WTC11 (cell line): ENCODE results near the gene CRB2. TPM values are rescaled to one million over a fixed set of nuclear protein-coding genes. Genes with fewer than 3 reads are reported as not detected.

ENCODE experiments used
- ATAC-seq: fragments of 200-7000 bp; cut with Tn5 transposase; 2 replicates; pipeline ENCODE4 v1.10.0; 2021; ENCODE audit warnings: mild to moderate bottlenecking, moderate library complexity
- CTCF ChIA-PET: fragments of 300-600 bp; sonication (Branson Sonifier 250); formaldehyde crosslinking; loops from one replicate; lab custom pipeline; 2021; ENCODE audit warnings: antibody characterized with exemption; lab: Charles Lee
- POLR2A ChIA-PET: fragments of 350-600 bp; sonication (Branson Sonifier 250); formaldehyde crosslinking; loops from one replicate; lab custom pipeline; 2021; ENCODE audit warnings: antibody characterized with exemption; lab: Charles Lee
- DNase-seq: peaks from one replicate; pipeline ENCODE4 v3.0.0; 2021; ENCODE audit warnings: low spot score
- H3K27ac Mint-ChIP-seq: 2 replicates; pipeline ENCODE4 v1.8.0; 2021; ENCODE audit warnings: mixed read lengths
- H3K27me3 Mint-ChIP-seq: 2 replicates; pipeline ENCODE4 v1.8.0; 2021; ENCODE audit warnings: low read depth, mild to moderate bottlenecking, moderate library complexity, mixed read lengths
- H3K36me3 Mint-ChIP-seq: 2 replicates; pipeline ENCODE4 v1.8.0; 2021; ENCODE audit warnings: mixed read lengths
- H3K4me1 Mint-ChIP-seq: 2 replicates; pipeline ENCODE4 v1.8.0; 2022; ENCODE audit warnings: mixed read lengths
- H3K4me3 Mint-ChIP-seq: 2 replicates; pipeline ENCODE4 v1.8.0; 2021; ENCODE audit warnings: mild to moderate bottlenecking, moderate library complexity, mixed read lengths
- H3K9me3 Mint-ChIP-seq: 2 replicates; pipeline ENCODE4 v1.8.0; 2021; ENCODE audit warnings: mixed read lengths
- CREB1 ChIP-seq: sonication (generic); formaldehyde crosslinking; IDR thresholded peaks from 2 replicates; pipeline ENCODE4 v1.8.0; 2023; ENCODE audit warnings: mild to moderate bottlenecking, missing genetic modification reagents
- CREM ChIP-seq: sonication (generic); formaldehyde crosslinking; IDR thresholded peaks from 2 replicates; pipeline ENCODE4 v1.8.1; 2022; ENCODE audit warnings: mild to moderate bottlenecking, missing genetic modification reagents, moderate library complexity
- ETV6 ChIP-seq: sonication (generic); formaldehyde crosslinking; IDR thresholded peaks from 2 replicates; pipeline ENCODE4 v1.8.1; 2022; ENCODE audit warnings: mild to moderate bottlenecking, missing genetic modification reagents
- GRHL2 ChIP-seq: fragments of 250-450 bp; sonication (Bioruptor Pico); IDR thresholded peaks from 2 replicates; pipeline ENCODE4 v1.8.0; 2022; ENCODE audit warnings: mild to moderate bottlenecking, moderate library complexity; ENCODE audit not compliant: insufficient replicate concordance, severe bottlenecking
- MLX ChIP-seq: sonication (generic); formaldehyde crosslinking; IDR thresholded peaks from 2 replicates; pipeline ENCODE4 v1.8.1; 2023; ENCODE audit warnings: mild to moderate bottlenecking, missing genetic modification reagents, moderate library complexity
- MXD4 ChIP-seq: fragments of 250-450 bp; sonication (Bioruptor Pico); IDR thresholded peaks from 2 replicates; pipeline ENCODE4 v1.8.0; 2021; ENCODE audit warnings: mild to moderate bottlenecking, moderate library complexity, borderline replicate concordance
- NFE2L1 ChIP-seq: sonication (generic); formaldehyde crosslinking; IDR thresholded peaks from 2 replicates; pipeline ENCODE4 v1.8.1; 2023; ENCODE audit warnings: missing genetic modification reagents
- NR1H2 ChIP-seq: sonication (generic); formaldehyde crosslinking; IDR thresholded peaks from 2 replicates; pipeline ENCODE4 v1.9.0; 2021; ENCODE audit warnings: mild to moderate bottlenecking, moderate library complexity, missing genetic modification reagents
- NR2C2 ChIP-seq: sonication (generic); formaldehyde crosslinking; IDR thresholded peaks from 2 replicates; pipeline ENCODE4 v1.8.0; 2022; ENCODE audit warnings: mild to moderate bottlenecking, missing genetic modification reagents
- PRRX2 ChIP-seq: fragments of 250-450 bp; sonication (Bioruptor Pico); IDR thresholded peaks from 2 replicates; pipeline ENCODE4 v1.8.0; 2021; ENCODE audit warnings: mild to moderate bottlenecking
- STAT6 ChIP-seq: sonication (generic); formaldehyde crosslinking; conservative IDR thresholded peaks from 2 replicates; pipeline ENCODE4 v1.8.1; 2023; ENCODE audit warnings: mild to moderate bottlenecking, low read depth, missing genetic modification reagents, moderate library complexity
- TEAD1 ChIP-seq: sonication (generic); formaldehyde crosslinking; IDR thresholded peaks from 2 replicates; pipeline ENCODE4 v1.8.0; 2022; ENCODE audit warnings: mild to moderate bottlenecking, missing genetic modification reagents
- ZNF512 ChIP-seq: sonication (generic); formaldehyde crosslinking; IDR thresholded peaks from 2 replicates; pipeline ENCODE4 v1.8.1; 2022; ENCODE audit warnings: missing genetic modification reagents, borderline replicate concordance
- ZNF532 ChIP-seq: fragments of 250-450 bp; sonication (Bioruptor Pico); IDR thresholded peaks from 2 replicates; pipeline ENCODE4 v1.9.0; 2021; ENCODE audit warnings: mild to moderate bottlenecking, borderline replicate concordance
- total RNA-seq: library from RNA; stranded (reverse); gene quantifications from 3 replicates; pipeline ENCODE4 v1.2.3, GENCODE V29; 2021
- TF ChIP-seq, protein P1 (sequence below): sonication (generic); formaldehyde crosslinking; IDR thresholded peaks from 2 replicates; pipeline ENCODE4 v1.8.1; 2023; ENCODE audit warnings: mild to moderate bottlenecking, moderate library complexity, missing genetic modification reagents

CRB2 gene
- total RNA-seq, 1 experiment from 2014 or later: 3.5 TPM

GRCh38 chr9:123345567-123345955 is 10.4 kb upstream of the CRB2 start:
- H3K4me1 Mint-ChIP-seq: peaks cover 3% of the 10 kb centered on the region; the same call in 1 of the 2 replicates
- H3K4me3 Mint-ChIP-seq: no peak overlapping the region
- CTCF ChIA-PET: interaction anchor here (0.6 to 1.6 kb wide), 2 partner anchors 190 to 253 kb away, joined by 3 to 4 read pairs; no protein-coding TSS in a partner anchor
- peak overlapping the region; percentile 50; the same call in 1 of the 2 replicates for H3K27ac Mint-ChIP-seq
- POLR2A ChIA-PET: no interaction called here
- H3K36me3 Mint-ChIP-seq: no peaks in the 10 kb centered on the region
- no peaks in the 10 kb centered on the region for H3K27me3 Mint-ChIP-seq
- no peak for TF ChIP-seq CREB1 (CRISPR knock-in tag)
- TF ChIP-seq GRHL2 (CRISPR knock-in tag): no peak
- no peak for TF ChIP-seq TEAD1 (CRISPR knock-in tag)
- no peak for TF ChIP-seq NFE2L1 (CRISPR knock-in tag)
- no peak for TF ChIP-seq PRRX2 (CRISPR knock-in tag)
- TF ChIP-seq ZNF532 (CRISPR knock-in tag): no peak
- TF ChIP-seq ZNF512 (CRISPR knock-in tag): no peak
- TF ChIP-seq NR2C2: no peak
- no peak for TF ChIP-seq MXD4 (CRISPR knock-in tag)
- TF ChIP-seq STAT6 (CRISPR knock-in tag): no peak
- no peak for TF ChIP-seq MLX (CRISPR knock-in tag)
- TF ChIP-seq ETV6 (CRISPR knock-in tag): no peak
- no peak for TF ChIP-seq NR1H2 (CRISPR knock-in tag)
- TF ChIP-seq CREM (CRISPR knock-in tag): no peak
- TF ChIP-seq, protein P1, sequence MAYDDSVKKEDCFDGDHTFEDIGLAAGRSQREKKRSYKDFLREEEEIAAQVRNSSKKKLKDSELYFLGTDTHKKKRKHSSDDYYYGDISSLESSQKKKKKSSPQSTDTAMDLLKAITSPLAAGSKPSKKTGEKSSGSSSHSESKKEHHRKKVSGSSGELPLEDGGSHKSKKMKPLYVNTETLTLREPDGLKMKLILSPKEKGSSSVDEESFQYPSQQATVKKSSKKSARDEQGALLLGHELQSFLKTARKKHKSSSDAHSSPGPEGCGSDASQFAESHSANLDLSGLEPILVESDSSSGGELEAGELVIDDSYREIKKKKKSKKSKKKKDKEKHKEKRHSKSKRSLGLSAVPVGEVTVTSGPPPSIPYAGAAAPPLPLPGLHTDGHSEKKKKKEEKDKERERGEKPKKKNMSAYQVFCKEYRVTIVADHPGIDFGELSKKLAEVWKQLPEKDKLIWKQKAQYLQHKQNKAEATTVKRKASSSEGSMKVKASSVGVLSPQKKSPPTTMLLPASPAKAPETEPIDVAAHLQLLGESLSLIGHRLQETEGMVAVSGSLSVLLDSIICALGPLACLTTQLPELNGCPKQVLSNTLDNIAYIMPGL: no peak
- ATAC-seq (no peak), DNase-seq (no peak)
- H3K9me3 Mint-ChIP-seq: no peaks in the 10 kb centered on the region
